ENCODE results near the gene MRPL22.

The MRPL22 gene

GRCh38 chr5:155010881-155011280 is 70.0 kb downstream of the MRPL22 start:
- no peak overlapping the region for H3K4me3 ChIP-seq (ENCODE audit: low read depth, low read length)
- ChIA-PET POLR2A (no interaction called here), CTCF (no interaction called here)
- no peak for DNase-seq (ENCODE audit: low read depth, low spot score)
- no peak for TF ChIP-seq CTCF (IDR thresholded peaks at IDR 0.05; ENCODE audit: insufficient read depth, low read length, missing control alignments)

- no peak for TF ChIP-seq CTCF (IDR thresholded peaks at IDR 0.05; ENCODE audit: insufficient read depth, low read length, missing control alignments)
- POLR2A ChIA-PET = no interaction called here
- DNase-seq (ENCODE audit: low read depth, low spot score) = no peak
- no peak within 1 kb of the TSS for H3K4me3 ChIP-seq (ENCODE audit: low read depth, low read length)
- CTCF ChIA-PET = no interaction called here
Measured at GRCh38 chr5:155013526-155013925, 72.7 kb downstream of the MRPL22 start, which contains the start of gene KIF4B. KIF4B (plus strand) TSS chr5:155013755; CDS start chr5:155013860, 105 bp downstream.

GRCh38 chr5:155015239-155015638 is 74.4 kb downstream of the MRPL22 start:
- CTCF ChIA-PET = interaction anchor here (2.1 kb wide), 1 partner anchor 42 kb away, joined by 4 read pairs; no protein-coding TSS in a partner anchor
- POLR2A ChIA-PET = no interaction called here
- no peak for TF ChIP-seq CTCF (IDR thresholded peaks at IDR 0.05; ENCODE audit: insufficient read depth, low read length, missing control alignments)
- DNase-seq (ENCODE audit: low read depth, low spot score) = no peak
- no peak overlapping the region for H3K4me3 ChIP-seq (ENCODE audit: low read depth, low read length)

GRCh38 chr5:155017610-155018009 is 76.7 kb downstream of the MRPL22 start:
- TF ChIP-seq CTCF (IDR thresholded peaks at IDR 0.05; ENCODE audit: insufficient read depth, low read length, missing control alignments) = no peak
- H3K4me3 ChIP-seq (ENCODE audit: low read depth, low read length) = no peak overlapping the region
- CTCF ChIA-PET = no interaction called here
- no peak for DNase-seq (ENCODE audit: low read depth, low spot score)
- POLR2A ChIA-PET = no interaction called here
